GM13976 (cell line): ENCODE data around the gene SETDB1.

ENCODE experiments used
- DNase-seq: peaks from one replicate; pipeline ENCODE4 v3.0.0; 2012; ENCODE audit warnings: low spot score
- in situ Hi-C: fragments of 300-500 bp; cut with MboI; formaldehyde crosslinking; loops from one replicate; pipeline ENCODE4 v1.12.0; 2022; ENCODE audit warnings: low sequenced_read_pairs, mixed read lengths, inconsistent platforms; ENCODE audit not compliant: unreplicated experiment
- TF ChIP-seq, protein P1 (sequence below): IDR thresholded peaks from 2 replicates; pipeline ENCODE4 v1.5.1; 2012; ENCODE audit warnings: borderline replicate concordance, mild to moderate bottlenecking; ENCODE audit not compliant: insufficient read depth; ENCODE audit errors: extremely low read depth, missing control alignments, control extremely low read depth

Gene SETDB1

DNA sequence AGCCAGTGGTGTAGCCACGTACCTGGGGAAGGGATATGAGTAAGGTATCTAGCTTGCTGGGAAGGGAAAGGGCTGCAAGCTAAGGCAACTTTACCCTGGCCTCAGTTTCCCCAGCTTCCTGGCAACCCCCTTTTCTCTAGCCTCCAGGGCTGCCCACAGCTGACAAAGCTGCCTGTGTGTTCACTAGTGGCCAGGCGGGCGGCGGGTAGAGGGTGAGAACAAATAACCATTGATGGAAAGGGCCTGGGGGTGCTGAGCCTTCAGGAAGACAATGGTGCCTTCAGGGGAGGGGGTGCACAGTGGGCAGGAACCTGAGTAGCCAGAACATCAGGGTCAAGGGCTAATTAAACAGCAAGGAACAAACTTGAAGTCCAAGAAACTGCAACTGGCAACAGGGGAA lies 42.3 kb downstream of the SETDB1 start:
- TF ChIP-seq, protein P1, sequence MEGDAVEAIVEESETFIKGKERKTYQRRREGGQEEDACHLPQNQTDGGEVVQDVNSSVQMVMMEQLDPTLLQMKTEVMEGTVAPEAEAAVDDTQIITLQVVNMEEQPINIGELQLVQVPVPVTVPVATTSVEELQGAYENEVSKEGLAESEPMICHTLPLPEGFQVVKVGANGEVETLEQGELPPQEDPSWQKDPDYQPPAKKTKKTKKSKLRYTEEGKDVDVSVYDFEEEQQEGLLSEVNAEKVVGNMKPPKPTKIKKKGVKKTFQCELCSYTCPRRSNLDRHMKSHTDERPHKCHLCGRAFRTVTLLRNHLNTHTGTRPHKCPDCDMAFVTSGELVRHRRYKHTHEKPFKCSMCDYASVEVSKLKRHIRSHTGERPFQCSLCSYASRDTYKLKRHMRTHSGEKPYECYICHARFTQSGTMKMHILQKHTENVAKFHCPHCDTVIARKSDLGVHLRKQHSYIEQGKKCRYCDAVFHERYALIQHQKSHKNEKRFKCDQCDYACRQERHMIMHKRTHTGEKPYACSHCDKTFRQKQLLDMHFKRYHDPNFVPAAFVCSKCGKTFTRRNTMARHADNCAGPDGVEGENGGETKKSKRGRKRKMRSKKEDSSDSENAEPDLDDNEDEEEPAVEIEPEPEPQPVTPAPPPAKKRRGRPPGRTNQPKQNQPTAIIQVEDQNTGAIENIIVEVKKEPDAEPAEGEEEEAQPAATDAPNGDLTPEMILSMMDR: no peak
- in situ Hi-C loops: no loop called here
- DNase-seq: no peak

DNA sequence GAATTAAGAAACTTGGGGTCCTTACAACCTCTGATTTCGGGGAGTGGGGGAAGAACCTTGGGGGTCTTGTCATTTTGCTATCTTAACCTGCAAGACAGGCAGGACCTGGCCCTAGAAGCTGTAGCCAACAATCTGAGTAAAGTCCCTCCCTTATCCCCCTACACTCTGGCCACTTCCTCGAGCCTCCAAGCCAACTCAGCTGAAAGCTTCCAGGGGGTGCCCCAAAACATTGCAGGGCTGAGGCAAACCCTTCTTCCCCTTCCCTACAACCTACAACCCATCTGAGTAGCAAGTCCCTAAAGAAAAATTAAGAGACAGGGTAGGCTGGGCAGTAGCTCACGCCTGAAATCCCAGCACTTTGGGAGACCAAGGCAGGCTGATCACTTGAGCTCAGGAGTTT lies 43.5 kb downstream of the SETDB1 start:
- in situ Hi-C loops: no loop called here
- TF ChIP-seq, protein P1: no peak
- DNase-seq: no peak

DNA sequence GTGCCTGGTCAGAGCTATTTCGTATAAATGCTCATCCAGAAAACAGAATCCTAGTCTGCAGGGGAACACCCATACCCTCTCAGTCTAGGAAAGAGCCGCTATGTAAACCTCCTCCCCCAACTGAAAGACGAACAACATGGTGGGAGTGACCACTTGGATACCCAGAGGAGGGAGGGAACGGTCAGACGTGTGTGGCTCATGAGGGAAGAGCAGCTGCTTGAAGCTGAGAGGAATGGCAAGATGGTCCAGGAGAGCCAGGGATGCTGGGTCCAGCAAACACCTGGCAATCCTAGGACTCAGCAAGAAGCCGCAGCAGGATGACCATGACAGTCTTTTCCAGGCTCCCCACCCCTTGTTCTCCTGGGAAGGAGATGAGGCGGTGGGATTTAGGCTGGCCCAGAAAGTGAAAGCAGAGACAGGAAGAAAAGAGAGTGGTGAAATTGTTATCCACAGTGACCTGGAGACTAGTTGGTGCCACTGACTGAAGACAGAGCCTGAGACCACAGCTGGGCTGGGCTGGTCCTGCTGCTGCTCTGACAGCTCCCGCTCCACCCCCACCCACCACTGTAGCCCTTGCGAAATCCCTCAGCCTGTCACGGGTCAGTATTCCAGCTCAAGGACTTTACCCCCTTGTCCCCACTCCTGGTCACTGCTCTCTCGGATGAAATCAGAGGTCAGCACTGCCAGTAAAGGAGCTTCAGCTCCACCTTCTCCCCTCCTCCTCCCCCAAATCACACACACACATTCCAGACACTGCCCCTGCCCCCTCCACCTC lies 44.8 kb downstream of the SETDB1 start:
- no peak for DNase-seq
- in situ Hi-C loops: no loop called here
- TF ChIP-seq, protein P1: no peak

DNA sequence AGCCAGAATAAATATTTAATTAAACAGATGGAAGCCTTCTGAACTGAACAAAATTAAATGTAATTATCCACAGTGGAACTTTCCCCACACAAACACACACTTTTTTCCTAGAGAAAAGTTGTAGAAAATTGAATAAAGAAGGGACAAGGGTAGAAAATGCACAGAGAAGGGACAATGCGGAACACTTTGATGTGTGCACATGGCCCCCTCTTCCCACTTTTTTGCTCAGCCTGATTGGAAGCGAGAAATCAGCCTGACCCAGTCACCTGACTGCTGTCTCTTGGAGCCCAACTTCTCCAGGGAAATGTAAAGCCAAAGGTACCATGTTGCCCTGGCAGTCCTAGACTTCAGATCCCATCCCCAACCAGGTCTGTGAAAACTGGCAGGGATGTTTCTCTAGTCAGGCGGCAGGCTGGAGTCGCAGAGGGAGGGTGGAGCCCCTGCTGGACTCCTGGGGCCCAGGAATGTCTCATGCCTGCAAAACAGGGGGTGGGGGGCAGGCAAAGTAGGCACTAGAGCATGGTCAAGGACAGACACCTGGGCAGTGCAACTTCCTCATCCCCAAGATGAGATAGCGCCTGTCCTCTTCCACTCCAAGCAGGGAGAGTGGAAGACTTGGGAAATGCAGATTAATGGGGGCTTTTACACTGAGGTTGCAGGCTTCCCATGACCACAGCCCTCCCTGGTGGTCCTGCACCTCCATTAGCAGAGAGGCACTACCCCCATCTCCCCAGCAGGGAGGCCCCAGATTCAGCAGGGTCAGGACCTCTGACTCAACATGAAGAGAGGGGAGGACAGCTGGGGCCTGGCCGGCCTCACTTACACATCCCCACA lies 45.6 kb downstream of the SETDB1 start:
- TF ChIP-seq, protein P1: no peak
- in situ Hi-C loops: no loop called here
- DNase-seq: no peak

DNA sequence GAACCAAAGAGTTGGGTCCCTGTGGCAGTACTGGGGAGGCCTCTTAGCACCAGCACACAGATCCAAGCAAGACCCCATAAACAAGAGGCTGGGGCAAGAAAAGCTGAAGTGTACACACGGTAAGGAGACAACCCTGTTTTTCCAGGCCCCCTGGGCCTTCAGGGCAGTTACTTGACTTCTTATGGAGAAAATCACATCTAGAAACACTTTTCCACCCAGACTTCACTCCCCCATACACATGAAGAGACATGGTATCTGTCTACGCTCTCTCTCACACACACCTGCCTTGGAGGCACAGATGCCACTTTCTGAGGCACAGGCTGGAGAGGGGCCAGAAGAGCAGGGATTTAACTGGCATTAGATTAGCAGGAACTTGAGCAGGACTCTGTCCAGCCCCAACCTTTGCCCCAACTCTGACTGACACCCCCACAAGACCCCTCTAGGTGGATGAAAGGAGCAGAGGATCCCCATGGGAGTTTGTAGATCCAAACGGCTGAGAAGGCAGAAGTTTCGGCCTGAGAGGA lies 46.3 kb downstream of the SETDB1 start:
- TF ChIP-seq, protein P1: no peak
- in situ Hi-C loops: no loop called here
- DNase-seq: no peak

DNA sequence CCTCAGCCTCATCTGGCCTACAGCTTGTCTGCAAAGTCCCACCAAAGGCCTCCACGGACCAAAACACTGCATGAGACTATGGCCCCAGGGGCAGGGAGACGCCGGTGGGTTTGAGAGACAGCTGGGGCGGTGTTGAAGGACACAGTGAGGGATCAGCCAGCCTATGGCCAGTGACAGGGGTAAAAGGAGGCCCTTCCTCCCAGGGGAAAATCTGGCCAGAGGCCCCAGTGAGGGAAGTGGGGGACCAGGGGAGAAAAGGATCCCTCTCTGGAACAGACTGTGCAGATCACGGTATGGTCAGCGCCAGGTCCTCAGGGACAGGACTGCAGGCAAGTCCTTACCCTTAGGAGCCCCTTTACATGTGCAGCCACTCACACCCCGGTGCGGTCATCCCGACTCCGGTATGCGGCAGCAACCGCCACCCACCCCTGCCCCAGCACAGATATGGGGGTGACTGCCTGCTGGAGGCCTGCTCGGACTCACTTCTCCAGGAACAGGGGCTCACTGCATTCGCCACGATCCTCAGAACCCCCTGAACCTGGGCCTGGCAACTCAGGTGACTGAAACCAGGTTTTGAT lies 47.2 kb downstream of the SETDB1 start:
- TF ChIP-seq, protein P1: no peak
- DNase-seq: no peak

More for the DNA sequence above, 47.2 kb downstream of the SETDB1 start:
- in situ Hi-C loops: no loop called here
